Ectodermal cell (in vitro differentiated cells): ENCODE results near the gene DPPA2. TPM values are rescaled to one million over a fixed set of nuclear protein-coding genes. Genes with fewer than 3 reads are reported as not detected.
"Not testable (repeated sequence)": the region's sequence is repeated elsewhere in the genome, so short reads cannot be mapped to it uniquely, and the experiment has no call there.

Experiments used
- H3K27ac ChIP-seq: 2 replicates; pipeline ENCODE4 v1.7.0; 2013; ENCODE audit warnings: mild to moderate bottlenecking, low read depth, low read length; ENCODE audit not compliant: insufficient read depth, poor library complexity, severe bottlenecking
- H3K27me3 ChIP-seq: 2 replicates; pipeline ENCODE4 v1.7.0; 2013; ENCODE audit warnings: mild to moderate bottlenecking, low read length; ENCODE audit not compliant: insufficient read depth, control insufficient read depth, poor library complexity, severe bottlenecking
- H3K36me3 ChIP-seq: one replicate; pipeline ENCODE4 v1.7.0; 2013; ENCODE audit warnings: low read length; ENCODE audit not compliant: control insufficient read depth, insufficient read depth
- H3K4me1 ChIP-seq: one replicate; pipeline ENCODE4 v1.7.0; 2013; ENCODE audit warnings: low read length; ENCODE audit not compliant: control insufficient read depth, insufficient read depth
- H3K4me3 ChIP-seq: 2 replicates; pipeline ENCODE4 v1.7.0; 2013; ENCODE audit warnings: low read depth, low read length, control low read depth; ENCODE audit not compliant: insufficient read depth
- H3K9me3 ChIP-seq: 2 replicates; pipeline ENCODE4 v1.7.0; 2013; ENCODE audit warnings: mild to moderate bottlenecking, low read length, moderate library complexity; ENCODE audit not compliant: control insufficient read depth
- WGBS, 2 experiments: methylation state at CpG; one replicate each; pipeline ENCODE4 v1.1.7; 2013; ENCODE audit warnings: missing lambda C conversion rate in 2 of 2; 5-methylcytosine and 5-hydroxymethylcytosine counted together
- polyA plus RNA-seq, 4 experiments: library from polyadenylated mRNA; stranded (reverse); fragments of 50-300 nt; gene quantifications; one replicate each; pipeline ENCODE4 v1.2.3, GENCODE V29; 2013

The DPPA2 gene, protein sequence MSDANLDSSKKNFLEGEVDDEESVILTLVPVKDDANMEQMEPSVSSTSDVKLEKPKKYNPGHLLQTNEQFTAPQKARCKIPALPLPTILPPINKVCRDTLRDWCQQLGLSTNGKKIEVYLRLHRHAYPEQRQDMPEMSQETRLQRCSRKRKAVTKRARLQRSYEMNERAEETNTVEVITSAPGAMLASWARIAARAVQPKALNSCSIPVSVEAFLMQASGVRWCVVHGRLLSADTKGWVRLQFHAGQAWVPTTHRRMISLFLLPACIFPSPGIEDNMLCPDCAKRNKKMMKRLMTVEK
- 1.2 TPM for polyA plus RNA-seq (2013, experiment 1 of 4)
- polyA plus RNA-seq (2013, experiment 2 of 4) = 0.55 TPM
- 0.64 TPM for polyA plus RNA-seq (2013, experiment 3 of 4)
- 1.4 TPM for polyA plus RNA-seq (2013, experiment 4 of 4)

DNA sequence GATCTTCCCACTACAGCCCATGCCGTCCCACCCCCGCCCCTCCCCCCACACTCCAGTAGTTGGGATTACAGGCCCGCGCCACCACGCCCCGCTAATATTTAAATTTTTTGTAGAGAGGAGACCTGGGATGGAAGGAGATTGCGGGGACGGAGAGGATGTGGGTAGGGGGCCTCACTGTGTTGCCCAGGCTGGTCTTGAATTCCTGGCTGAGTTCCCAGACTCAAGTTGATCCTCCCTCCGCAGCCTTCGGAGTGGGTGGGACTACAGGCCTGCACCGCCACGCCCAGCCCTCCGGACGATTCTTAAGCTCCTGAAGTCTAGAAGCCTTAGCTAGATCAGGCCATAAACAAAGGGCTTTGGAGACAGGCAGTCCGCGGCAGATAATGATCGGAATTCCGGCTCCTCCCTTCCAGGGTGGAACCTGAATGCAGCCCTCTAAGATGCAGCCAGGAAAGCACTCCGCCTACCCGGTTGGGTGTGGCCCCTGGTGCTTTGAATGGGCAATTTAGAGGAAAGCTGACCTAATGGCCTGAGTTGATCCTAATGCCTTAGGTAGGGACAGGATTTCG is at the start of gene DPPA2:
Gene DPPA2, minus strand, starts transcription at position 356 of the 569 bp plus-strand sequence. CDS start 1,975 bp downstream, outside the sequence.
- Histone ChIP-seq H3K27me3 (no peaks in the 10 kb centered on the region), H3K27ac (no peak within 1 kb of the TSS), H3K36me3 (no peaks in the 10 kb centered on the region), H3K9me3 (no peaks in the 10 kb centered on the region), H3K4me1 (no peaks in the 10 kb centered on the region), H3K4me3 (no peak within 1 kb of the TSS)
- WGBS, 2 experiments = 85 to 88% methylated on average over 19 to 21 of the region's 21 CpGs

DNA sequence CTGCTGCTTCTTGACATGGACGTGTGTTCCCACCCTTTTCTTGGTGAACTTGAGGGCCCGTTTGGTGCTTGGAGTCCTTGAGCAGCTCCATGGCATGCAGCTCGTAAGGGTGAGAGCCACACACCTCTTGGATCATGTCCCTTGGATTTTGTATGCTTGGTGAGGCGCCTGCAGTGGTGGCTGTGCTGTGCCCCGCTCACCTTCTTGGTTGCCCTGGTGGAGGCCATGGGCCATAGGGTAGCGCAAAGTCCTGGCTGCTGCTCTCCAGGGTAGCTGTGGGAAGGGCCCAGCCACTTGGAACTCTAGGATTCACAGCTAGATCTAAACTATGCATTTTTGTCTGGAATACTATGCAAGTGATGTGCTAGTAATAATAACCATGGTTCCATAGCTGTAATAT is 47.8 kb upstream of the DPPA2 start:
- no peak overlapping the region for H3K4me3 ChIP-seq
- no peaks in the 10 kb centered on the region for H3K27me3 ChIP-seq
- H3K27ac ChIP-seq = no peak overlapping the region
- 93% methylated on average over 6 of the region's 6 CpGs for WGBS, 2 experiments
- H3K9me3 ChIP-seq = no peaks in the 10 kb centered on the region
- no peaks in the 10 kb centered on the region for H3K4me1 ChIP-seq
- no peaks in the 10 kb centered on the region for H3K36me3 ChIP-seq

DNA sequence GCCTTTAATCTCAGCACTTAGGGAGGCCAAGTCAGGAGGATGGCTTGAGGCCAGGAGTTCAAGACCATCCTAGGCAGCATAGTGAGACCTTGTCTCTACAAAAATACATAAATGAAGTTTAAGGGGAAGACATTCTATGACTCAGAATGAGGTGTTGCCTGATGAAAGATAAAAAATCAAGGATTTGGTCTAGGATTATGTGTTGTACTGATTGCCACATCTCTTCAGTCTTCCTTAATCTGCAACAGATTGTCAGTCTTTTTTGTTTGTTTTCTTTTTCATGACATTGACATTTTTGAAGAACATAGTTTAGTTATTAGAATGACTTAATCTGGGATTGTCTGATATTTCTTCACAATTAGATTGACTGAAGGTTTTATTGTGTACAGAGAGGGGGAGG is 47.3 kb upstream of the DPPA2 start:
- no peaks in the 10 kb centered on the region for H3K9me3 ChIP-seq
- no peak overlapping the region for H3K27ac ChIP-seq
- no peaks in the 10 kb centered on the region for H3K27me3 ChIP-seq
- no peak overlapping the region for H3K4me3 ChIP-seq
- no peaks in the 10 kb centered on the region for H3K36me3 ChIP-seq
- H3K4me1 ChIP-seq = no peaks in the 10 kb centered on the region

DNA sequence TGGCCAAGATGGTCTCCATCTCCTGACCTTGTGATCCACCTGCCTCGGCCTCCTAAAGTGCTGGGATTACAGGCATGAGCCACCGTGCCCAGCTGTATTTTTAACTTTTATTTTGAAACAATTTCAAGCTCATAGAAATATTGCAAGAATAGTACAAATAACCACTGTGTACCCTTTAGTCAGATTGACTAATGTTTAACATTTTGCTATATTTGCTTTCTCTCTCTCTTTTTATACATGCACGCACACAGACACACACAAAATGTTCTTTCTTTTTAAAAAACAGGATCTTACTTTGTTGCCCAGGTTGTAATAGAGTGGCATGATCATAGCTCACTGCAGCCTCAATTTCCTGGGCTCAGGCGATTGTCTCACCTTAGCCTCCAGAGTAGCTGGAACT is 46.5 kb upstream of the DPPA2 start:
- H3K9me3 ChIP-seq = no peaks in the 10 kb centered on the region
- no peak overlapping the region for H3K4me3 ChIP-seq
- 91 to 94% methylated on average over 4 of the region's 4 CpGs for WGBS, 2 experiments
- no peaks in the 10 kb centered on the region for H3K27me3 ChIP-seq
- H3K4me1 ChIP-seq = no peaks in the 10 kb centered on the region
- no peak overlapping the region for H3K27ac ChIP-seq
- no peaks in the 10 kb centered on the region for H3K36me3 ChIP-seq

DNA sequence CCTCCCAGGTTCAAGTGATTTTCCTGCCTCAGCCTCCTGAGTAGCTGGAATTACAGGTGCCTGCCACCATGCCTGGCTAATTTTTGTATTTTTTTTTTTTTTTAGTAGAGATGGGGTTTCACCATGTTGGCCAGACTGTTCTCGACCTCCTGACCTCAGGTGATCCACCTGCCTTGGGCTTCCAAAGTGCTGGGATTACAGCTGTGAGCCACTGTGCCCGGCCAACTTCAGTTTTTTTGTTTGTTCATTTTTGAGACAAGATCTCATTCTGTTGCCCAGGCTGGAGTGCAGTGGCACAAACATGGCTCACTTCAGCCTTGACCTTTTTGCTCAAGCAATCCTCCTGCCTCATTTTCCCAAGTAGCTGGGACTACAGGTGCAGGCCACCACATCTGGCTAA is 42.5 kb upstream of the DPPA2 start:
- not testable (repeated sequence) for H3K4me3 ChIP-seq, H3K9me3 ChIP-seq, H3K27ac ChIP-seq, H3K27me3 ChIP-seq, H3K36me3 ChIP-seq
- H3K4me1 ChIP-seq = peaks cover 26% of the 10 kb centered on the region
- 89 to 97% methylated on average over 2 of the region's 2 CpGs for whole genome bisulfite sequencing, 2 experiments

DNA sequence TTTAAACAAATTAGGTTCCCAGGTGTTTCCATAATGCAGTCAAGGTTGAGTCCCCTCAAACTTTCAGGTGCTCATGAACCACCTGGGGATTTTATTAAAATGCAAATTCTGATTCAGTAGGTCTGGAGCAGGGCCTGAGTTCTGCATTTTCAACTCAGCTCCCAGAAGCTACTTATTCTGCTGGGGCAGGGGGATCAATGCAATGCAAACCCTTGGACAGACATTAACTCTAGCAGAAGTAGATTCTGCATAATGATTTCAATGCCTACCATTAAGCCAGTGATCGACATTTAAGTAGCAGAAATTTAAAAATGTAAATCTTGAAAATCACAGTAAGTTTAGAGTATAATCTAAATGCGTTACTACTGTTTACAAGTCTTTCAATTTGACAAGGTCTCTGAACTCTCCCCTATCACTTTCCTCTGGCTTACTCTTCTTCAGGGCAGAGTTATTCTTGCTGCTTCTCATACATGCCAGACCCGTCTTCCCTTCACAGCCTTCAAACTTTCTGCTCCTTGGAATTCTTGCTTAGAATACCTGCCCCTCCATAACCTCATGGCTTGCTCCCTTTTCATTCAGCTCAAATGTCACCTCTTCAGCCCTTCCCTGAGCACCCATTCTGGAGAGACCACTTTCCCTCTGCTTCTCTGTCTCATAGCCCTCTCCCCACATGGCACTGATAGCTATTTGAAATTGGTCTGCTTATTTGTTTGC is 40.3 kb upstream of the DPPA2 start:
- Histone ChIP-seq H3K4me3 (no peak overlapping the region), H3K9me3 (no peaks in the 10 kb centered on the region), H3K27me3 (no peaks in the 10 kb centered on the region), H3K27ac (peak overlapping the region; percentile 57), H3K36me3 (no peaks in the 10 kb centered on the region), H3K4me1 (peaks cover 30% of the 10 kb centered on the region)
- 32 to 33% methylated on average over 3 of the region's 3 CpGs for WGBS, 2 experiments

DNA sequence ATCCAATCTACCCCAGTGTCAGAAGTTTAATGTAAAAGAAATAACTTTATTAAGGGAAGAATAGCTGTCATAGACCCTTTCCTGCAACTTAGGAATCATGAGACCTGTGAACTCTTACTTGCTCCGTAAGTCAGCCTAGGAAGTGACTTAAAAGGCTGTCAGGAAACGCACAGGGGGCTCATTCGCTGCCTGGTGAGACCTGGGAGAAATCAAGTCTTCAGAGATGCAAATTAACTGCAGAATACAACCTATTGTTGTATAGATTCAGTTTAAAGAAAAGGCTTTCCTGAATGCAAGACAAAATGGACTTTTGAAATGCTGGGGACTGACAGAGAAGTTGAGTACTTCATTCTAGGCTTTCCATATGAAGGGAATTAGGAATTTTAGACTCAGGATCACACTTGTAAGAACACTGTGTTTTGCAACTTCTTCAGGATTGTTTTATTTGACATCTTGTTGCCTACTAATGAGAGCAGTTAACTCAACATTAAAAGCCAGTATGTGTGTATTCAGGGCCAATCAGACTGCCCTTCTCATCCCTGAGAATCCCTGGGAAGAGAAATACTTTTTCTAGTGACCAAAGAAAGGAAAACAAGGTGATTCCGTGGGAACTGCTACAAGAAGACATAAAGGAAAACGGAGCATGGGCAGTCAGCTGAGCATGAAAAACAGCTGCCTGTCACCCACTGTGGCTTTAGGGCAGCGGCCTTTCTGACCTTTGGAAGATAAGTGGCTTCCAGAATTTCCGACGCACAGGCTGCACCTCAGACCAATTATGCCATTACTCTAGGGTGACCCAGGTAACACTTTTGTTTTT is 39.5 kb upstream of the DPPA2 start:
- Histone ChIP-seq H3K36me3 (no peaks in the 10 kb centered on the region), H3K4me3 (peak overlapping the region; percentile 25), H3K27ac (peak overlapping the region; percentile 57), H3K9me3 (no peaks in the 10 kb centered on the region), H3K27me3 (no peaks in the 10 kb centered on the region), H3K4me1 (peaks cover 30% of the 10 kb centered on the region)
- WGBS, 2 experiments = 0 to 2% methylated on average over 8 of the region's 8 CpGs

DNA sequence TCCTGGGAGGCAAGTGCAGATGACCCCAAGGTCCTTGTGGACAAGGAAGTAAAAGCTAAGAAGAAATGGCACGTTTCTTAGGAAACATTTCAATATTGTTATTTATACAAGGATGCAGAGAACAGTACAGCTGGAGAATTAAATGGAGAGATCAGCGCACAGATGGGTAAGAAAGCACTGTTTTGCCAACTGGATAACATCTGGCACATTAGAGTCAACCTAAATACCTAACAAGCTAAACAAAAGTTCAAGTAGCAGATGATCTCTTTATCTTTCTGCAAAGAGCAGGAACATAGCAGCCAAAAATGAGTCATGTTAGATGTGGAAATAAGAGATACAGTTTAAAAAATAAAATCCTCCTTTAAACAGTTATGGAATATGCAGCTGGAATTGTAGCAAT is 36.7 kb upstream of the DPPA2 start:
- H3K27me3 ChIP-seq = no peaks in the 10 kb centered on the region
- WGBS, 2 experiments = 61 to 64% methylated on average over 1 to 2 of the region's 2 CpGs
- H3K36me3 ChIP-seq = no peaks in the 10 kb centered on the region
- no peaks in the 10 kb centered on the region for H3K9me3 ChIP-seq
- H3K4me3 ChIP-seq = no peak overlapping the region
- H3K4me1 ChIP-seq = peaks cover 30% of the 10 kb centered on the region
- H3K27ac ChIP-seq = no peak overlapping the region

DNA sequence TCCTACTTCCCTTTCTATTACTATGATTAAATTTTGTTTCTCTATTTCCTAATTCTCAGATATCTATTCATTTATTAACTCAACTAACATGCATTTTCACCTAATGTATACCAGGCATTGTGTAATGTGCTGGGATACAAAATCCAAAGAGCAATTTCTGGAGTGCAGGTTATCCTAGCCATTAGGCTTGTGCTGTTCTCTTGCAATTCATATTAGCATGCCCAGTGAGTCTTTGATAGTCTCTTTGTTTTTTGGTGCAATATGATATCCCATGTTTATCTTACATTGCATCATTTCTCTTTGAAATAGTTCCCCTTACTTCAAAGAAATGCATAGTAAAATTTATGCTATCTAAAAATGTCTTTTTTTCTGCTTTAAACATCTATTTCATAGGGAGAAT is 34.9 kb upstream of the DPPA2 start:
- Histone ChIP-seq H3K4me1 (peaks cover 19% of the 10 kb centered on the region), H3K36me3 (no peaks in the 10 kb centered on the region), H3K4me3 (no peak overlapping the region), H3K9me3 (no peaks in the 10 kb centered on the region), H3K27me3 (no peaks in the 10 kb centered on the region), H3K27ac (no peak overlapping the region)
